SHP77 (cell line): ENCODE results near the gene DISC1.
"Not testable (repeated sequence)": the region's sequence is repeated elsewhere in the genome, so short reads cannot be mapped to it uniquely, and the experiment has no call there.

Experiments
- DNase-seq, 2 experiments: peaks; one replicate each; lab custom pipeline; 2025; lab: John Stamatoyannopoulos, UW

DISC1 gene

GRCh38 chr1:231668826-231669225 lies 42.2 kb downstream of the DISC1 start:
- no peak for DNase-seq

GRCh38 chr1:231669864-231670621 lies 43.5 kb downstream of the DISC1 start:
- not testable (repeated sequence) for DNase-seq

GRCh38 chr1:231670755-231671154 lies 44.2 kb downstream of the DISC1 start:
- DNase-seq = no peak

GRCh38 chr1:231674575-231674974 lies 48.0 kb downstream of the DISC1 start:
- no peak for DNase-seq

GRCh38 chr1:231676487-231676886 lies 49.9 kb downstream of the DISC1 start:
- no peak for DNase-seq

- DNase-seq = no peak
Observed at GRCh38 chr1:231677442-231677841, 50.9 kb downstream of the DISC1 start.

GRCh38 chr1:231678011-231678432 lies 51.4 kb downstream of the DISC1 start:
- no peak for DNase-seq

- no peak for DNase-seq
Observed at GRCh38 chr1:231679109-231679508, 52.5 kb downstream of the DISC1 start.

- no peak for DNase-seq
Observed at GRCh38 chr1:231681006-231681405, 54.4 kb downstream of the DISC1 start.

- no peak for DNase-seq
Observed at GRCh38 chr1:231682779-231683178, 56.2 kb downstream of the DISC1 start.

- DNase-seq = peak; percentile 52 to 66
Observed at GRCh38 chr1:231683439-231684165, 57.0 kb downstream of the DISC1 start.

GRCh38 chr1:231684356-231685244 lies 58.0 kb downstream of the DISC1 start:
- peak; percentile 50 to 75 for DNase-seq

GRCh38 chr1:231686384-231686783 lies 59.8 kb downstream of the DISC1 start:
- DNase-seq = no peak

- DNase-seq = no peak
Observed at GRCh38 chr1:231688989-231689388, 62.4 kb downstream of the DISC1 start.

- DNase-seq = peak; percentile 27 to 35
Observed at GRCh38 chr1:231690059-231690458, 63.5 kb downstream of the DISC1 start.

GRCh38 chr1:231691618-231692259 lies 65.1 kb downstream of the DISC1 start:
- peak; percentile 13 to 26 for DNase-seq

- DNase-seq = peak; percentile 25 to 38
Observed at GRCh38 chr1:231693361-231694074, 66.9 kb downstream of the DISC1 start.

GRCh38 chr1:231694075-231694431 lies 67.5 kb downstream of the DISC1 start:
- peak; percentile 17 to 57 for DNase-seq

GRCh38 chr1:231694465-231695077 lies 68.0 kb downstream of the DISC1 start:
- no peak for DNase-seq

GRCh38 chr1:231695439-231696255 lies 69.1 kb downstream of the DISC1 start:
- no peak for DNase-seq
